ENCODE results near the gene C1QL4. TPM values are rescaled to one million over a fixed set of nuclear protein-coding genes. Genes with fewer than 3 reads are reported as not detected.
"Not testable (repeated sequence)": the region's sequence is repeated elsewhere in the genome, so short reads cannot be mapped to it uniquely, and the experiment has no call there.

The C1QL4 gene
- total RNA-seq, 1 donor: under 0.01 TPM

DNA sequence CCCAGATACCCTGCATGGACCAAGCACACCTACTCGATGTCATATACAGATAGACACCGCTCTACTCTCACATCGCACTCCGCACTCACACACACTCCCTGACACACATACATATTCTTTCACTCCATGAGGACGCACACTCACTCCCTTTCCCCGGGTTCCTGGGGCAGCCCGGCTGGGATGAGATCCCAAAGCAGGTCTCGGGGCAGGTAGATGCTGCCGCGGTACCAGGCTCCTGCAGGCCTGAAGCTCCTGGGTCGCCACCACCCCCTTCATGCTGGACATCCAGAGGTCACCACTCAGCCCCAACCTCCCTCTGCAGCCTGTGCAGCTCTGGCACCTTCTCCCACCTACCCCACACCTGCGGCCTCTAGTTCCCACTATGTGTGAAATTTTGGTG, 2.3 kb downstream of the C1QL4 start:
- no peak for DNase-seq (ENCODE audit: low read depth in 2 of 3, low spot score in 2 of 3)

DNA sequence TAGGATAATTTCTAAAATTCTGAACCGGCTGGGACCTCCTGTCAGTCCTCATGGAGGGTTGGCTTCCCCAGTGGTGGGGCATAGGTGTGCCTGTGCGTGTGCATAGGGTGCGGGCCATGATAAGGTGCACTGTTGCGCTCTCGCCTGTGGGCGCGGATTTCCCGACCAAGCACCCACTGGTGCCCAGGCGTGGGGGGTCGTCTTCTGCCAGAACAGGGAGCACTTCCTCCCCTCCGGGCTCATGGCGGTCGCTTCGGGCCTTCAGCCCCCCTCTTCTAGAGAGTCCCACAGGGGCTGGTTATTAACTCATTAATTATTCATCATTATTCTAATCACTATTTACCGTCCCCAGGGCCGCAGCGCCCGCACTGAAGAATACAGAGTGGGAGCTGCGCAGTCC, 2.8 kb downstream of the C1QL4 start:
- DNase-seq (ENCODE audit: low read depth in 2 of 3, low spot score in 2 of 3): no peak

- DNase-seq (ENCODE audit: low read depth in 2 of 3, low spot score in 2 of 3): not testable (repeated sequence)
Measured at GRCh38 chr12:49333778-49334177, 3.2 kb downstream of the C1QL4 start.

- no peak for DNase-seq (ENCODE audit: low read depth in 2 of 3, low spot score in 2 of 3)
Measured at GRCh38 chr12:49332891-49333371, 4.1 kb downstream of the C1QL4 start.

DNA sequence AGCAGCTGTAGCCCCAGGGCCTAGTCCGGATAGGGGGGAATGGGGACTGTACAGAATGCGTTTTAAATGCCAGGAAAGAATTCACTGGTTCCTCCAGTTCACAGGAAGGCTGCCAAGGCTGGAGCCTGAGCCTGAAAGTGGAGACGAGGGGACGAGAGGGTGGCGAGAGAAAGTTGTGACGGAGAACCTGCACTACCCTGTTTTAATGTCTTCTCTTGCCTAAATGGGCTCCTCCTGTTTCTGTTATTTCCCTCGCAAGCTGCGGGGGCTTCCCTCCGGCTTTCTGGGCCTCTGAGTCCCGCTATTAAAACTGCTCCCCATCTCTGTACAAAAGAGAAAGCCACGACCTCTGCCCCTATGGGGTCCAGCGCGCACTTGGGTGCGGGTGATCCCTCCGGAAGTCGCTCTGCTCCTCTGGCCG, 4.5 kb downstream of the C1QL4 start:
- no peak for DNase-seq (ENCODE audit: low read depth in 2 of 3, low spot score in 2 of 3)

DNA sequence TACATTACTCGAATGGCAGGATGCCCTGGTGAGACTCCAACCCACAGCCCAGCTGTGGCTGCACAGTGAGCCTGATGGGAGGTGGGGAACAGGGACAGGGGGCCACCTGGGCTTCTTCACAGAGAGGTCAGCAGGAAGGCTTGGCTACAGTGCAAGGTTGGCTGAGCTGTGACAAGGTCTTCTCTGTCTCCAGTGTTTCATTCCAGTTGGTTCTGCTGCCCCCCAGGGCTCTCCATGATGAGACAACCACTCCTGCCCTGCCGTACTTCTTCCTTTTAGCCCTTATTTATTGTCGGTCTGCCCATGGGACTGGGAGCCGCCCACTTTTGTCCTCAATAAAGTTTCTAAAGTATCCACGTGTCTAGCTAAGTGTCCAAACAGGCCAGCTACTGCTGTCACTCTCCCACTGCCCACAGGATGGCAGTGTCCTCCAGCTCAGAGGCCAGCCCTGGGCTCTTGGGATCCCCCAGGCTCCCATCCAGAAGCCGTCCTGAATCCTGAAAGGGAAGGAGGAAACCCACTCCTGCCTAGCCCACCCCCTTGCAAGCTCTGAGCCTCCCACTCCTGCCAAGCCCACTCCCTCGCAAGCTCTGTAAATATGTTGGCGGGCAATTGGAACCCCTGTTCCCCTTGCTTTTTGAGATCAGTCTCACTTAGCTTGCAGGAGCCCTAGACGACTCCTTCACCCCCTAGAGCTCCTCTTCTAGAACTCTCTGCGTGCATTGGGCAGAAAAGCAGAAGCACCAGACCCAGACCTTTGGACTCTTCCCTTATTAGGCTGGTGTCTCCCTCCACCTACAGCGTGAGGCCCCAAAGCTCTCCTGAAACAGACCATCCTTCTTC, 5.4 kb downstream of the C1QL4 start:
- no peak for DNase-seq (ENCODE audit: low read depth in 2 of 3, low spot score in 2 of 3)

DNA sequence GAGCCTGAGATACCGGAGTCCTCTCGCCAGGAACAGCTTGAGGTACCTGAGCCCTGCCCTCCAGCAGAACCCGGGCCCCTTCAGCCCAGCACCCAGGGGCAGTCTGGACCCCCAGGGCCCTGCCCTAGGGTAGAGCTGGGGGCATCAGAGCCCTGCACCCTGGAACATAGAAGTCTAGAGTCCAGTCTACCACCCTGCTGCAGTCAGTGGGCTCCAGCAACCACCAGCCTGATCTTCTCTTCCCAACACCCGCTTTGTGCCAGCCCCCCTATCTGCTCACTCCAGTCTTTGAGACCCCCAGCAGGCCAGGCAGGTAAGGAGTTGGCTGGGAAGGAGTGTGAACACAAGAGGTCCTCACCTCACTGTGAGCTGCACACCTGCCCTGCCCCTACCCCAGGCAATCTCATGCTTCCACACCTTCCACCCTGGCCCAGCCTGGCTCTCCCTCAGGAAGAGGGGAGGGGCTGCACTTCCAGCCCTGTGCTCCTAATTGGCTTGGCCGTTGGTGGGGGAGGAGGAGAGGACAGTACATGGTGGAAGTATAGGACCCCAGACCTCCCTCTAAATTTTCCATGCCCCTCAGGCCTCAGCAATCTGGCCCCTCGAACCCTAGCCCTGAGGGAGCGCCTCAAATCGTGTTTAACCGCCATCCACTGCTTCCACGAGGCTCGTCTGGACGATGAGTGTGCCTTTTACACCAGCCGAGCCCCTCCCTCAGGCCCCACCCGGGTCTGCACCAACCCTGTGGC, 6.2 kb downstream of the C1QL4 start:
- DNase-seq (ENCODE audit: low read depth in 2 of 3, low spot score in 2 of 3): no peak

- no peak for DNase-seq (ENCODE audit: low read depth in 2 of 3, low spot score in 2 of 3)
Measured at GRCh38 chr12:49330032-49330619, 6.9 kb downstream of the C1QL4 start.

DNA sequence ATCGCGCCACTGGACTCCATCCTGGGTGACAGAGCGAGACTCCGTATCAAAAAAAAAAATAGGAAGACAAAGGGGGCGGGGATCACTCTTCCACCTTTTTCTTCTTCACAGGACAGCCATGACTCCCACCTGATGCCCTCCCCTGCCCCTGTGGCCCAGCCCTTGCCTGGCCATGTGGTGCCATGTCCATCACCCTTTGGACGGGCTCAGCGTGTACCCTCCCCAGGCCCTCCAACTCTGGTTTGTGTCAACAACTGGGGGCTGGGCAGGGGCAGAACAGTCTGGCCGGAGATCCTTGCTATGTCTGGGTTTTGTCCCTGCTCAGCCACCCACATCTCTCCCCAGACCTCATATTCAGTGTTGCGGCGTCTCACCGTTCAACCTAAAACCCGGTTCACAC, 8.2 kb downstream of the C1QL4 start:
- no peak for DNase-seq (ENCODE audit: low read depth in 2 of 3, low spot score in 2 of 3)

DNA sequence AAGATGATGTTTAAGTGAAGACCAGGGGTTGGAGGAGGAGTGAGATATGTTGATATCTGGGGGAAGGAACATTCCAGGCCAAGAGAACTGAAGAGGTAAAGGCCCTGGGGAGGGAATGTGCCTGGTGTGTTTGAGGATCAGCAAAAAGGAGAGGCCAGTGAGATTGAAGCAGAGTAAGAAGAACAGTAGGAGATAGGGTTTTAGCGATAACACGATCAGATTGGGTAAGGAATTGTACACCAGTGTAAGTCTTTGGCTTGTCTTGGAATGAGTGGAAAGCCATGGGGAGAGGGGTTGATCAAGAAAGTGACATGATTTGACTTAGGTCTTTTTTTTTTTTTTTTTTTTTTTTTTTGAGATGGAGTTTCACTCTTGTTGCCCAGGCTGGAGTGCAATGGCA, 9.1 kb downstream of the C1QL4 start:
- no peak for DNase-seq (ENCODE audit: low read depth in 2 of 3, low spot score in 2 of 3)

GRCh38 chr12:49327368-49327767, 9.6 kb downstream of the C1QL4 start:
- DNase-seq (ENCODE audit: low read depth in 2 of 3, low spot score in 2 of 3): no peak

DNA sequence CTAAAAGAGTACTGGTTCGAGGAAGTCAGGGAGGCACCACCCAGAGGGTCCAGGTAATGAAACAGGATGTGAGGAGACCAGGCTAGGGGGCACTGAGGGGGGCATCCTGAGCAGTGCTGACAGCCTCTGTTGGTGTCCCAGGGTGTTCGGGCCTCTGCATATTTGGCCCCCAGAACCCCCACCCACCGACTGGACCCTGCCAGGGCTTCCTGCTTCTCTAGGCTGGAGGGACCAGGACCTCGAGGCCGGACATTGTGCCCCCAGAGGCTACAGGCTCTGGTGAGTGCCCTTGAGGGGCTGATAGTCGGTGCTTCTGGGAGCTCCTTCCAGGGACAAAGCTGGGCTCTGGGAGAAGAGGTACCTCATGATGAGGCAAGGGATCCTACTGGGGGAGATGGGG, 11.4 kb downstream of the C1QL4 start:
- DNase-seq (ENCODE audit: low read depth in 2 of 3, low spot score in 2 of 3): no peak

DNA sequence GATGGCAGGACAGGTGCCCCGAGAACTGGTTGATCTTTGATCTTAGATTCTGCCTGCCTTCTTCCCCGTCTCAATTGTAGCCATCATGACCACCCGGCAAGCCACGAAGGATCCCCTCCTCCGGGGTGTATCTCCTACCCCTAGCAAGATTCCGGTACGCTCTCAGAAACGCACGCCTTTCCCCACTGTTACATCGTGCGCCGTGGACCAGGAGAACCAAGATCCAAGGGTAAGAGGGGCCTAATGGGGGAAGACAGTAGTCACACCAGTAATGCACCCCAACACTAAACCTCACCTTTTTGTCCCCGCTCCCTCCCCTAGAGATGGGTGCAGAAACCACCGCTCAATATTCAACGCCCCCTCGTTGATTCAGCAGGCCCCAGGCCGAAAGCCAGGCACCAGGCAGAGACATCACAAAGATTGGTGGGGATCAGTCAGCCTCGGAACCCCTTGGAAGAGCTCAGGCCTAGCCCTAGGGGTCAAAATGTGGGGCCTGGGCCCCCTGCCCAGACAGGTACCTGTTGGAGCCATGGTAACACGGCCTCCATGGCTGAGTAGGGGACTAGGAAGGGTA, 13.4 kb downstream of the C1QL4 start:
- no peak for DNase-seq (ENCODE audit: low read depth in 2 of 3, low spot score in 2 of 3)

DNA sequence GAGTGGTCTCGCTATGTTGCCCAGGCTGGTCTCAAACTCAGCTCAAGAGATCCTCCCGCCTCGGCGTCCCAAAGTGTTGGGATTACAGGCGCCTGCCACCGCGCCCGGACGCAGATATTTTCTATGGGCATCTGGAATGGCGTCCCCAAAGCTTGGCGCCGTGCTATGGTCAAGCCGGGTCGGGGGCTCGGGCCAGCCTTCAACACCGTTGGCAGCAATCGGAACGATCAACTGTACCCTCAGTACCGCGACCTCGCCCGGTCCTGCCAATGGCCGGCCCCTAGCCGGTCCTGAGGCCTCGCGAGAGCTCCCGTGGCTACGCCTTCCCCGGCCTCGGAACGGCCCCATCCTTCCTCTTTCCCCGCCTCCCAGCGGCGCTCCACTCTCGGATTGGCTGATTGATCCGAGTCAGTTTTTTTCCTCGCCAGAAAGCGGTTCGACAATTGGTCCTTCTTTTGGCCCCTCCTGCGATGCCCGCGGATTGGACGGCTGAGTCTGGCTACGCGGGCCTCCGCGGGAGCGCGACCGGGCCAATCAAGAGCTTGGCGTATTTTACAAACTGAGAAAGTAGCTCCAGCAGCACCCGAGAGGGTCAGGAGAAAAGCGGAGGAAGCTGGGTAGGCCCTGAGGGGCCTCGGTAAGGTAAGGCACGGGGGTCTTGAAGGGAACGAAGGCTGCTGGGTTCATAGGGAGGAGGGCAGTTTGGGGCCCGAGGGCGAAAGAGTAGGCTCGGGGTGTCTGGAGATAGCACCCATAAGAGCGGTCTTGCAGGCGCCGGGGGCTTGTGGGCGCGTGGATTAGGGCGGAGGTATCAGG, 14.1 kb downstream of the C1QL4 start, which contains the start of gene TROAP:
TSS of gene TROAP (plus strand) at position 548 of the 816 bp plus-strand sequence. CDS start 354 bp downstream, outside the sequence.
- DNase-seq (ENCODE audit: low read depth in 2 of 3, low spot score in 2 of 3): peak; percentile 85 to 99 (median 98)

GRCh38 chr12:49322367-49322707, 14.7 kb downstream of the C1QL4 start:
- DNase-seq (ENCODE audit: low read depth in 2 of 3, low spot score in 2 of 3): no peak

- not testable (repeated sequence) for DNase-seq (ENCODE audit: low read depth in 2 of 3, low spot score in 2 of 3)
Measured at GRCh38 chr12:49320411-49321103, 16.4 kb downstream of the C1QL4 start.

- not testable (repeated sequence) for DNase-seq (ENCODE audit: low read depth in 2 of 3, low spot score in 2 of 3)
Measured at GRCh38 chr12:49317118-49317517, 19.9 kb downstream of the C1QL4 start.

DNA sequence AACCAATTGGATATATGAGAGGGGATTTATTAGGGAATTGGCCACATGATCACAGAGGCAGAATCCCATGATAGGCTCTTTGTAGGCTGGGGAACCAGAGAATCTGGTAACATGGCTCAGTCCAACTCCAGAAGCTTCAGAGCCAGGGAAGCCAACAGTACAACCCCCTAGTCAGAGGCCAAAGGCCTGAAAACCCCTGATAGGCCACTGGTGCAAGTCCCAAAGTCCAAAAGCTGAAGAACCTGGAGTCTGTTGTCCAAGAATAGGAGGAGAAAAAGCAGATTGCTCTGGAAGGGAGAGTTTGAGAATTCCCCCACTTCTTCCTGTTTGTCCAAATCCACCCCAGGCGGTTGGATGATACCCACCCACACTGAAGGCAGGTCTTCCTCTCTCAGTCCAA, 22.2 kb downstream of the C1QL4 start:
- no peak for DNase-seq (ENCODE audit: low read depth in 2 of 3, low spot score in 2 of 3)

DNA sequence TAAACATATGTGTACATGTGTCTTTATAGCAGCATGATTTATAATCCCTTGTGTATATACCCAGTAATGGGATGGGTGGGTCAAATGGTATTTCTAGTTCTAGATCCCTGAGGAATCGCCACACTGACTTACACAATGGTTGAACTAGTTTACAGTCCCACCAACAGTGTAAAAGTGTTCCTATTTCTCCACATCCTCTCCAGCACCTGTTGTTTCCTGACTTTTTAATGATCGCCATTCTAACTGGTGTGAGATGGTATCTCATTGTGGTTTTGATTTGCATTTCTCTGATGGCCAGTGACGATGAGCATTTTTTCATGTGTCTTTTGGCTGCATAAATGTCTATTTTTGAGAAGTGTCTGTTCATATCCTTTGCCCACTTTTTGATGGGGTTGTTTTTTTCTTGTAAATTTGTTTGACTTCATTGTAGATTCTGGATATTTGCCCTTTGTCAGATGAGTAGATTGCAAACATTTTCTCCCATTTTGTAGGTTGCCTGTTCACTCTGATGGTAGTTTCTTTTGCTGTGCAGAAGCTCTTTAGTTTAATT, 26.5 kb downstream of the C1QL4 start:
- DNase-seq (ENCODE audit: low read depth in 2 of 3, low spot score in 2 of 3): not testable (repeated sequence)

All from hematopoietic multipotent progenitor cell (in vitro differentiated cells).